Activated CD8-positive, alpha-beta memory T cell treated with anti-CD3 and anti-CD28 coated beads, Interleukin-2, amount 50 U/mL, for 48 hours (primary cell): ENCODE data around the gene EPB41L3.
"Not testable (repeated sequence)": the region's sequence is repeated elsewhere in the genome, so short reads cannot be mapped to it uniquely, and the experiment has no call there.

Experiments
- DNase-seq: peaks from one replicate; pipeline ENCODE4 v3.0.0-alpha.2; 2020

Gene EPB41L3

DNA sequence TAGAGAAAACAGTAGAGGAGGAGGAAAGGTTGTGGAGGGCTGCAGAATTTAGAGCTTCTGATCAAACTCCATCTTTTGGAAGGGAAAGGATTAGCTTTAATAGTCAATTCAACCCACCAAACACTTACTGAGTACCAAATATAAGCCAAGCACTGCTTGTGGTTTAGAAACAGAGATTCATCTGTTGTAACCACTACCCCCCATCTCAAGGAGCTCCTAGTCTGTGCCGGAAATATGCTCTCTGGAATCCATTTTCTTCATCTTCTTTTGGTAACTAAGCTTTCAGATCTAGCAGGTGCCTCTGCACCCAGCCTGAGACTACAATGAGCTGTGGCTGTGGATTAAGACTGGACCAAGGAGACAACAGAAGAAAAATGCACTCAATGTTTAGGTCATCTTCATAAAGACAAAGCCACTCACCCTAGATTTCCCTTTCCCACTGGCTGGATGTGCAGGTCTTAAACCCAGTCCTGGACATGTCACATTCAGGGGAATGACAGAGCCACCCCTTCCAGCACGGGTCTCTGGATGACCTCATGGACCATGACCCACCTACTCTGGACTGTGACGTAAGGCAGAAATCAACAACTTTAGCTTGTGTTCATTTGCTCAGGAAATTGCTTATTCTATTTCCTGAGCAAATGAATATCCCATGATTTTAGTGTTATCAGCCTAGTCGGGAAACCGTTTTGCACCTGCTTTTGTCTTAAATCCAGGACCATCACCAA is 52.9 kb downstream of the EPB41L3 start:
- no peak for DNase-seq

- no peak for DNase-seq
Measured at GRCh38 chr18:5488844-5489243, 55.0 kb downstream of the EPB41L3 start.

- not testable (repeated sequence) for DNase-seq
Measured at GRCh38 chr18:5488044-5488443, 55.8 kb downstream of the EPB41L3 start.

DNA sequence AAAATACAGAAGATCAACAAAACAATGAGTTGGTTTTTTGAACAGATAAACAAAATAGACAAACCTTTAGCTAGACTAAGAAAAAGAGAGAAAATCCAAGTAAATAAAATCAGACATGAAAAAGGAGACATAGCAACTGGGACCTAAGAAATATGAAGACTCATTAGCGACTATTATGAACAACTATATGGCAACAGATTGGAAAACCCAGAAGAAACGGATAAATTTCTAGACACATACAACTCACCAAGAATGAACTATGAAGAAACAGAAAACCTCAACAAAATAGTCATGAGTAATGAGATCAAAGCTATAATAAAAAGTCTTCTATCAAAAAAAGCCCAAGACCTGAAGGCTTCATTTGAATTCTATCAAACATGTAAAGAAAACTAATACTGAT is 59.3 kb downstream of the EPB41L3 start:
- DNase-seq, result no peak

DNA sequence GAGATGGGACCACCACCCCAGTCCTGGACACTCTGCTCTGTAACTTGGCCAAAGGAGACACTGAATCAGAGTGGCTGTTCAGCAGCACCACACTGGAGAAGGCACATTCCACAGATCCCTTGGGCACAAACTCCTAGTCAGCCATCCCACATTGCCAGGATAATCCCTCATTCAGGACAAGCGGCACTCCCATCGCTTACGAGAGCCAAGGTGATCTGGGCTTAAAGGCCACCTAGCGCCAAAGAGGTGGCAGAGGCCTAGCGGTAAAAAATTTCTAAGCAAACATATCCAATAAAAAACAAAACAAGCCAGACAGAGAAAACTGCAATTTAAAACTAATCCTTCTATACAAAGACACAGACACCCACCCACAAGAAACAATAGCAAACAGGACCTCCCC is 62.2 kb downstream of the EPB41L3 start:
- DNase-seq, result no peak

DNA sequence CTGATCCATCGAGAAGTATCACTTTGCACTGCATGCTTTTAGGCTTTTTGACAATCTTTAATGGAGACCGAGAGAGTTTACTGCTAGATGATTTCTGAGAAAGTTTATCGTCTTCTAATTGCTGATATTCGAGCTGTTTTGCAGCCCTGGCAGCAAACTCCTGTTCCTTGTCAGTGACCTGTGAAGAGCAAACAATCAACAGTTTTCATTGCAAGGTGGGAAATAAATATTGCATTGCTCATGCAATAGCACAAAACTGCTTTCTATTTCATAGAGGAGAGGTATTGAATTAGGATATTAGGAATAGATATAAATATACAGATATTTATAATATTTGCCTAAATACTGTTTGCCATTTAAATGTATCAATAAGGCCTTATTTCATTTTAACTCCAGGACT is 65.5 kb downstream of the EPB41L3 start:
- DNase-seq, result no peak

DNA sequence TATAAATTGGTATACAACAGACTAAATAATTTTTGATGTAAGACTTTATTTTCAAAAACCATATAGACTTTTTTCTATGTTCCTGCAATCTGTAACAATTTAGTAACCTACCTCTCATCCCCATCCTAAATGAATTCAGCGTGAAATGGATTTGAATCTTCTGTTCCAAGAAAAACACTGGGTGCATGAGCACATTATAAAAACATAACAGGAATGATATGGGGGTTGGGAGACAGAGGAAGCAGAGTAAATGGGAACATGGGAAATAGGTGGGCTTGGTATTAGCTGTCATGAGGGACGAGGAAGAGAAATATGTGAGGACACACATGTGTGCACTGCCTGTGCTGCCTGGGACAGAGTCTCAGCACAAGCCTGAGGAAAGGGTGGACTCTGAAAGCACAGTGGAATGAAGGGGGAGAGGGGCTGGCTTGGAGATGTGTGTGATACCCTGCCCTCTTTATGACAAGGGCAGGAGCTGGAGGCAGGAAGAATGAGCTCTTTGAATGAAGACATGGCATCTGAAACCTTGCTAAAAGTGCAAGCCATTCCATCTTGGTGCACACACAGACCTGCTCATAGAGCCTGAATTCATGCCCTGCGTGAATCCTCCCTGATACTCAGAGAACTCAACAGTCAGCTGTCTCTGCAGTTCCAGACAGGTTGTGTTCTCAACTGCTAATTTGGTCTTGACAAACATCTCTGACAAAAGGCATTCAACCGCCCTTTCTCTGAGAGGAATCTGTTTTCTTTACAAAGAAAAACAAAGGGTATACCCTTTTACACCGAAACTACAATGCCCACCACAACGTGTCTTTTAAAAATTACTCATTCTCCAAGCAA is 66.6 kb downstream of the EPB41L3 start:
- no peak for DNase-seq

GRCh38 chr18:5475267-5475666 is 68.5 kb downstream of the EPB41L3 start:
- no peak for DNase-seq

DNA sequence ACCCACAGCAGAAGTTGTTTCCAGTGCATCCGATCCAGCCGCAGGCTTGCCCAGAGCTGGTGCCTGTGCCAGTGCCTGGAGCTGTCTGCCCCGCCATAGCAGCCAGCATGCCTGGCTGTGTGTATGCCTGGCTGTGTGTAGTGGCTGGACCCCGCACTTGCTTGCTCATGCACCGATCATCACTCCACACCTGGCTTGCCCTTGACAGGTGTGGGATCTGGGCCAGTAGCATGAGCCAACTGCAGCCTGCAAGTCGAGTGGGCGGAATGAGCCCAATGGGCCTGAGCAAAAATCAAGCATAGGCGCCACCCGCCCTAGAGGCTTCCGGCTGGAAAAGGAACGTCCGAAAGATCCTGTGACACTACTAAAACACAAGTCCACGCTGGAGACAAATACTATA is 74.5 kb downstream of the EPB41L3 start:
- no peak for DNase-seq

DNA sequence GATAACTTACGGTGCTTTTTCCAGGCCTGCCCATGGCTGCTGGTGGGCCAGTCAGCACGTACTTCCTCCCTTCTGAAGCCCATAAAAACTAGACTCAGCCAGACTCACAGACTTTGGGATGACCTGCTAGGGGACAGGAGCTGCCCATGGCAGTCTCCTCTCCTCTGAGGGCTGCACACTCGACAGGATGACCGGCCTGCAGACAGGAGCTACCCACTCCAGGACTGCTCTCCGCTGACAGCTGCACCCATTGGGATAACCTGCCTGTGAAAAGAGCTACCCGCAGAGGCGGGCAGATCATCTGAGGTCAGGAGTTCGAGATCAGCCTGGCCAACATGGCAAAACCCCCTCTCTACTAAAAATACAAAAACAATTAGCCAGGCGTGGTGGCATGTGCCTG is 75.4 kb downstream of the EPB41L3 start:
- no peak for DNase-seq

- DNase-seq, result no peak
Measured at GRCh38 chr18:5467671-5468070, 76.1 kb downstream of the EPB41L3 start.

- DNase-seq, result no peak
Measured at GRCh38 chr18:5466256-5466655, 77.5 kb downstream of the EPB41L3 start.

GRCh38 chr18:5464251-5464650 is 79.5 kb downstream of the EPB41L3 start:
- DNase-seq, result no peak

DNA sequence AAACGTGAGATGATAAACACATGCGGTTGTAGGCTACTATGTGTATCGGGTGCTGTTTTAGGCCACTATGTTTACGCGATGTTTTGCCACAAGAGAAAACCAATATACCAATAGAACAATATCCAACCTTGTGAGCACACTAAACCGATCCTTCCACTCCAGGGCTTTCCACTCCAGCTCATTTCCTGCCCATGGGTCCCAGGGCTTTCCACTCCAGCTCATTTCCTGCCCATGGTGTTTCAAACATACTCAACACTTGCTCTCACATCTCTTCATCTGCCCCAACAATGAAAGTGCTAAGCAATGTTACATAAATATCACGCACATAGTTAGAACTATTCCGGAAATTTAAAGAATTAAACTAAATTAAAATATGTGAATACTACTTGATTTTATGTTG is 80.0 kb downstream of the EPB41L3 start:
- no peak for DNase-seq

DNA sequence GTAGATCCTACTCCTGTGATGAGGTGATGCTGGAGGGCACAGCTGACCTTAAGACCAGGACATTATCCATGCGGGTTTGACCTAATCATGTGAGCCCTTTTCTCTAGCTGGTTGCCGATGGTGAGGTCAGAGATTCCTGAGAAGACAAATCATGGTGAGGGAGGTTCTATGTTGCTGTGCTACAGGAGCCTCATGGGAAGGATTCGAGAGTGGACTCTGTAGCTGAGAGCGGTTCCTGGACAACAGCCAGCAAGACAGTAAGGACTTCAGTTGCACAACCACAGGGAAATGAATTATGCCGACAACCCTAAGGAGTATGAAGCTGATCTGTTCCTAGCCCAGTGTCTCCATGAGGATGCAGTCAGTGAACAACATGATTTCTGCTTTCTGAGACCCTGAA is 80.4 kb downstream of the EPB41L3 start:
- DNase-seq, result no peak

- no peak for DNase-seq
Measured at GRCh38 chr18:5462227-5462626, 81.6 kb downstream of the EPB41L3 start.

- DNase-seq, result no peak
Measured at GRCh38 chr18:5461041-5461440, 82.8 kb downstream of the EPB41L3 start.

DNA sequence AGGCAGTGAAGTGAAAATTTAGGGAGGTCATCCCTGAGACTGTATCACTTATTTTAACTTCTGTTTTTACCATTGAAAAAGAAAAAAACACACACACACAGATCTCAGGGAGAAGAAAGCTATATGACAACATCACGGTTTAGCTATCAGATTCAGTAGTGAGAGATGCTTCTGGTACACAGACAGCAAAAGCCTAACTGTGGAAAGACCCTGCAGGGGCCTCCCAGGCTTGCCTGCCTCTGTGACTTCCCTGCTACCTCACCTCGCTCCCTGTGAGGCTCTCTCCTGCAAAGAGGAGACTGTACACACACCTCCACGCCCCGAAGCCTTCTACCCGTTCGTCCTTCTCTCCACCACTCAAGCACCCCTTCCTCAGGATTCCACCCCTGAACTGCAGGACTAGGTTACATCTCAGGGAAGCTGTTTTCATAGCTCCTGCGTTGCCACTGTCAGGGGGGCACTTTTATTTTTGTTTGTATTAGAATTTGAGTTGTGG is 86.3 kb downstream of the EPB41L3 start:
- DNase-seq, result no peak

DNA sequence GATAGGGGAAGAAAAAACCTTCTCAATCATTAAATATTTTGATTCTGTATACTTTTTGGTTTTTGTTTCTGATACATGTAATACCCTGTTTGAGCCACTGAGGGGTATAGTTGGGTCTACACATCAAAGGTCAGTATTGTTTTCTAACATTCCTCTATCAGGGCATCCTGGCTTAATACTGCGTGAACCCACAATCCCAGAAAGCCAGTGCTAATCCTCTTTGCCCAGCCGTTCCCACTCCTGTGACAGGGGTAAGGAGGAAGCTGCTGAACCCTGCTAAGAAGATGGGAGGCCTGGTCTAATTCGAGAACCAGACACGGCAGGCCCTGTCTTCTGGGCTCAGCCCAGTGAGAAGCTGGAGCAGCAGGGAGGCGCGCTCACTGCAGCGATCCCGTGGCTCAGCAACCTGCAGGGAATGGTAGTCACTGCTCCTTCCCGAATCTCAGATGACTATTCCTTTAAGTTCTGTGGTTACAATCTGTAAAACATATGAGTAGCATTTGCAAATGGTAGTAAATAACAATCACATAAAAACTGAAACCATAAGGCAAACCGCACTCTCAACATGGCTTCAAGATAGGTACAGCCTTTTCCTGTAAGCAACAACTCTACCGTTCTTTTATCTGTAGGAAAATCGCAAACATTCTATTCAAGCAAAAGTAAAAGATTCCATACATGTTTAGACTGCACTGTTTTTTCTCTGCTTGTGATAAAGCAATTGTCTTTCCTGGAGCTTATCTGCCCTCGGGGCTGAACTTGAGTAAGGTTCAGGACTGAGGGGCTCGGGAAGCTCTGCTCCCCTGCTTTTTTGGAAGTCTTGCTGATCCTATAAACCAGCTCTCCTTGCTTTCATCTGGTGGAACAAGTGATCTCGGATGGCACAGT is 87.0 kb downstream of the EPB41L3 start:
- no peak for DNase-seq

GRCh38 chr18:5455674-5456073 is 88.1 kb downstream of the EPB41L3 start:
- DNase-seq, result no peak

- DNase-seq, result no peak
Measured at GRCh38 chr18:5452943-5453443, 90.8 kb downstream of the EPB41L3 start.

DNA sequence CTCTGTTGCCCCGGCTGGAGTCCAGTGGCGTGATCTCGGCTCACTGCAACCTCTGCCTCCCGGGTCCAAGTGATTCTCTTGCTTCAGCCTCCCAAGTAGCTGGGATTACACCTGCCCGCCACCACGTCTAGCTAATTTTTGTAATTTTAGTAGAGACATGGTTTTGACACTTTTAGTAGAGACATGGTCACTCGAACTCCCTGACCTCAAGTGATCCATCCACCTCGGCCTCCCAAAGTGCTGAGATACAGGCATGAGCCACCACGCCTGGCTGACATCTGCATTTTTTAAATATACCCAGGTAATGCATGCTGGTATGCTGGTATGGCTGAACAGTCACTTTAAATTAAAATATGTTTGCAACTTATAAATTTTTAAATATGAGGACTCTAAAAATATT is 91.9 kb downstream of the EPB41L3 start:
- no peak for DNase-seq

GRCh38 chr18:5451150-5451549 is 92.6 kb downstream of the EPB41L3 start:
- DNase-seq, result no peak
